Stimulated activated CD8-positive, alpha-beta memory T cell treated with anti-CD3 and anti-CD28 coated beads, Interleukin-4, amount 100 ng/mL, for 48 hours (primary cell): Measurements from ENCODE around the gene ZNF76.
A peak's percentile ranks its signal among the peaks of the same experiment; 100 is the strongest.
"Not testable (repeated sequence)": the region's sequence is repeated elsewhere in the genome, so short reads cannot be mapped to it uniquely, and the experiment has no call there.

Experiments
- DNase-seq: peaks from one replicate; pipeline ENCODE4 v3.0.0-alpha.2; 2020

The ZNF76 gene

DNA sequence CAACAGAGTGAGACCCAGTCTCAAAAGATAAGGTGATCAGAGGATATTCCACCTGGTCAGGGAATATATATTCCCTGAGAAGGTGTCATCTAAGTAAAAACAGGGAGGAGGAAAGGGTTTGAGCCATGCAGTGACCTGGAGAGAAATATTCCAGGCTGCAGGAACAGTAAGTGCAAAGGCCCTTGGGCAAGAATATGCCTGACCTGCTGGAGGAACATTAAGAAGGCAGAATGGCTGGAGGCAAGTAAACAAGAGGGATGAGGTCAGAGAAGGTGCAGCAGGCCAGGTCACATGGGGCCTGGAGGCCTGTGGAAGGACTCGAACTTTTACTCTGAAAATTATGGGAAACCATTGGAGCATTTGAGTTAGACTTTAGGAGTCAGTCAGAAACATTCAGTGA is 44.8 kb downstream of the ZNF76 start:
- no peak for DNase-seq

DNA sequence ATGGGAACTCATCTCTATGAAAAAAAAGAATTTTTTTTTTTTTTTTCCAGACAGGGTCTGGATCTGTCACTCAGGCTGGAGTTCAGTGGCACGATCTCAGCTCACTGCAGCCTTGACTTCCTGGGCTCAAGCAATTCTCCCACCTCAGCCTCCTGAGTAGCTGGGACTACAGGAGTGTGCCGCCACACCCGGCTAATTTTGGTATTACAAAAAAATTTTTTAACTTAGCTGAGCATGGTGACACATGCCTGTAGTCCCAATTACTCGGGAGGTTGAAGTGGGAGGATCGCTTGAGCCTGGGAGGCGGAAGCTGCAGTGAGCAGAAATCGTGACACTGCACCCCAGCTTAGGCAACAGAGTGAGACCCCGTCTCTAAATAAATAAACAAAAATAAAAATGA is 45.6 kb downstream of the ZNF76 start:
- DNase-seq, result peak; percentile 39

DNA sequence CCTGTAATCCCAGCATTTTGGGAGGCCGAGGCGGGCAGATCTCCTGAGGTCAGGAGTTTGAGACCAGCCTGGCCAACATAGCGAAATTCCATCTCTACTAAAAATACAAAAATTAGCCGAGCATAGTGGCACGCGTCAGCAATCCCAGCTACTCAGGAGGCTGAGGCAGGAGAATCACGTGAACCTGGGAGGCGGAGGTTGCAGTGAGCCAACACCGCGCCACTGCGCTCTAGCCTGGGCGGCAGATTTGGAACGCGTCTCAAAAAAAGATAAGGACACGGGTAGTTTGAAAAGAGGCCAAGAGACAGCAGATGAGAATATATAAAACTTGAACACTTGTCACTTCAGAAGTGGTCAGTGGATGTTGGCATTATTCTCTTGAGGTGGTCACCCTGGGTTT is 47.6 kb downstream of the ZNF76 start:
- DNase-seq, result not testable (repeated sequence)

- not testable (repeated sequence) for DNase-seq
Observed at GRCh38 chr6:35308543-35308942, 49.0 kb downstream of the ZNF76 start.

- no peak for DNase-seq
Observed at GRCh38 chr6:35309611-35310264, 50.2 kb downstream of the ZNF76 start.

DNA sequence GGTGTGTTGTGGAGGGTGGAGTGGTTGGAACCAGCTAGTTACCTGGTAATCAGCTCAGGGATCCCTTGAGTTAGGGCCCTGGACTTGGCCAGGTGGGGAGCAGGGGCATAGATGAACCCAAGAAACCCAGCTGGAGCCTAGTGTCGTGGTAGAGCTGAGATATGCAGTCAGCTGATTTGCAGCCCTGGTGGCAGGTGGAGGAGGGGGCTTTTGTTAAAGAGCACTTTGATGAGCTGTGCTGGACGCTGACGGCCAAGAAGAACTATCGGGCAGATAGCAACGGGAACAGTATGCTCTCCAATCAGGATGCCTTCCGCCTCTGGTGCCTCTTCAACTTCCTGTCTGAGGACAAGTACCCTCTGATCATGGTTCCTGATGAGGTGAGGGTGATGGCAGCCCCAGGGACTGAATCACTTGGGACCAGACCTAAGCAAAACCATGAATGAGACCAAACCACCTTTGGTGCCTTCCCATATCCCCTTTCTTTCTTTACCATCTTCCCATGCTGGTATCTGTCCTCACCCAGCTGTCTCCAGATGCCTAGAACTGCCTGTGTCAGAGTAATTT is 50.8 kb downstream of the ZNF76 start:
- peak; percentile 50 for DNase-seq

DNA sequence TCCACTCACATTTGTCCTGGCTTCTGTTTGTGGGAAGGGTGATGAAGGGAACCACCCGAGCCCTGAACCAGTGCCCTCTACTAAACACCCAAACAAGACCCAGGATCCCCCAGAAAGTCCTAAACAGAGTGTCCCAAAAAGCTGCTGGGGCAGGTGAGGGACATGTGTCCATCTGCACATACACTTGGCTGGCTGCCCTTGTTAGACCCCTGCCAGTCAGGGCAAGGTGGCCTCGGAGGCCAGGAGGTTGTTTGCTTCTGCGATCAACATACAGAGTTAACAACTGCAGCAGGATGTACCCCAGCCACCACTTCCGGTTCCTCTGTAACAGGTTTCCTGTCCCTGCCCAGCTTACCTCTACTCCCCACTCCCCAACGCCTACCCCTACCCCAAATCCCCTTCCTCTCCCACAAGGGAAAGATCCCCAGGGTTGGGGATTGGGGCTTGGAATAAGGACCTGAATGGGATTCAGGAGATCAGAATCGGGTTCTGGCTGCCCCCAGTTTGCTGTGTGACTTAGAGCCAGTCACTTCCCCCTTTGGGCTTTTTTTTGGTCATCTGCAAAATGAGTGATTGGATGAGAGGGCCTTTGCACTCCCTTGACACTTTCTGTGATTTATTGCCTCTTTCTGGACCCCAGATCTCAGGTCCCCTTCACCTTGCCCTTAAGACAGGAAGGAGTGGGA is 52.0 kb downstream of the ZNF76 start:
- DNase-seq, result peak; percentile 60

DNA sequence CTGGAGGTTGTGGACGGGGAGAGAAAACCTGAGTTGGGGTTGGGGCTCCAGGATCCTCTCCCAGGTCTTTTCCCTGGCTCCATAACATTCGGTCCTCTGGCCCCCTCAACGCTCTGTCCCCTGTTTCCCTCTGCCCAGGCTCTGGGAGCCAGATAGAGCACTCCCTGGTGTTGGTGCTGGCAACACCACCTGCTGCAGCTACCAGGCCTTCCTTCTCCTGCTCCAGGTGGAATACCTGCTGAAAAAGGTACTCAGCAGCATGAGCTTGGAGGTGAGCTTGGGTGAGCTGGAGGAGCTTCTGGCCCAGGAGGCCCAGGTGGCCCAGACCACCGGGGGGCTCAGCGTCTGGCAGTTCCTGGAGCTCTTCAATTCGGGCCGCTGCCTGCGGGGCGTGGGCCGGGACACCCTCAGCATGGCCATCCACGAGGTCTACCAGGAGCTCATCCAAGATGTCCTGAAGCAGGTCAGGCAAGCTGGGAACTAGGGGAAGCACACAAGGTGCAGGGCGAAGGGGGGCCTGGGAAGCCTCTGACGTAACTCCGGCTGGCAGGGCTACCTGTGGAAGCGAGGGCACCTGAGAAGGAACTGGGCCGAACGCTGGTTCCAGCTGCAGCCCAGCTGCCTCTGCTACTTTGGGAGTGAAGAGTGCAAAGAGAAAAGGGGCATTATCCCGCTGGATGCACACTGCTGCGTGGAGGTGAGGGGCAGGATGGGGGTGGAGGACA is 52.7 kb downstream of the ZNF76 start:
- DNase-seq, result no peak

DNA sequence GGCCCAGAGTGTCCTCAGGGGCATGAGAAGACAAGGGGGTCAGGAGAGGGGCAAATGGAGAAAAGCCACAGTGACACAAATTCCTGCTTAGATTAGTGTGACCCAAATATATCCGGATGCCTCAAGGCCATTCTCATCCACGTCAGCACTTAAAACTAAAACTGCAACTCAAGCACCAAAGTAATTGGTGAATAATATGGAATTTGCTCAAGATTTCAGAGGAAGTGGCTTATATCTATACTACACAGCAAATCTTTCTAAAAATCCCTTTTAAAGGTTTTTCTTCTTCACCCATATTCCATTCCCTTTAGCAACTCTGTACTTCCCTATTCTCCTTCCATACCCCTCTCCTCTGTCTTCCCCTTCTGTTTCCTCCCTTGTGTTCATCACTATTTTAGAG is 53.3 kb downstream of the ZNF76 start:
- DNase-seq, result no peak

DNA sequence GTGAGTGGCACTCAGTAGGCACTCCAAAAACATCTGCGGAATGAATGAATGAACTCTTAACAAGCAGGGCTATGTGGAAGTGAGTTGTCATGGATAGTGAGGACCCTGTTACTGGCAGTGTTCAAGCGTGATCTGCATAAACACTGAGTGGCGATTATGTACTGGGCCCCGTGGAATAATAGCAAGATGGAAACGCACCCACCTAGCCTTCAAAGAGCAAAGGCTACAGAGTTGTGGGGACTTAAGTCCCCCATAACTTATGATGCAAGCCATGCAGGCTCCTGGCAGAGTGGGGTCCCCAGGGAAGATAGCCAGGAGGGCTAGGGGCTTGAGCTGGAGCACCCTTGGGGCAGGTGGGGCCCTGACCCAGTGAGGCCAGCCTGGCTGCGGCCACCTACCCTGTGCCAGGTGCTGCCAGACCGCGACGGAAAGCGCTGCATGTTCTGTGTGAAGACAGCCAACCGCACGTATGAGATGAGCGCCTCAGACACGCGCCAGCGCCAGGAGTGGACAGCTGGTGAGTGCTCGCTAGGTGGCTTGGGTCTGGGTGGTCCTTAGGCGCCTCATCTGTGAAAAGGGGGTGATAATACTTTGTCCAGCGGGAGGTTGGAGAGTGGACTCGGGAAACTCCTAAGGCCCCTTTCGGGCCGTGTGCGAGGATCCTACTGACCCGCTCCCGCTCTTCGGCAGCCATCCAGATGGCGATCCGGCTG is 58.1 kb downstream of the ZNF76 start:
- DNase-seq, result no peak

DNA sequence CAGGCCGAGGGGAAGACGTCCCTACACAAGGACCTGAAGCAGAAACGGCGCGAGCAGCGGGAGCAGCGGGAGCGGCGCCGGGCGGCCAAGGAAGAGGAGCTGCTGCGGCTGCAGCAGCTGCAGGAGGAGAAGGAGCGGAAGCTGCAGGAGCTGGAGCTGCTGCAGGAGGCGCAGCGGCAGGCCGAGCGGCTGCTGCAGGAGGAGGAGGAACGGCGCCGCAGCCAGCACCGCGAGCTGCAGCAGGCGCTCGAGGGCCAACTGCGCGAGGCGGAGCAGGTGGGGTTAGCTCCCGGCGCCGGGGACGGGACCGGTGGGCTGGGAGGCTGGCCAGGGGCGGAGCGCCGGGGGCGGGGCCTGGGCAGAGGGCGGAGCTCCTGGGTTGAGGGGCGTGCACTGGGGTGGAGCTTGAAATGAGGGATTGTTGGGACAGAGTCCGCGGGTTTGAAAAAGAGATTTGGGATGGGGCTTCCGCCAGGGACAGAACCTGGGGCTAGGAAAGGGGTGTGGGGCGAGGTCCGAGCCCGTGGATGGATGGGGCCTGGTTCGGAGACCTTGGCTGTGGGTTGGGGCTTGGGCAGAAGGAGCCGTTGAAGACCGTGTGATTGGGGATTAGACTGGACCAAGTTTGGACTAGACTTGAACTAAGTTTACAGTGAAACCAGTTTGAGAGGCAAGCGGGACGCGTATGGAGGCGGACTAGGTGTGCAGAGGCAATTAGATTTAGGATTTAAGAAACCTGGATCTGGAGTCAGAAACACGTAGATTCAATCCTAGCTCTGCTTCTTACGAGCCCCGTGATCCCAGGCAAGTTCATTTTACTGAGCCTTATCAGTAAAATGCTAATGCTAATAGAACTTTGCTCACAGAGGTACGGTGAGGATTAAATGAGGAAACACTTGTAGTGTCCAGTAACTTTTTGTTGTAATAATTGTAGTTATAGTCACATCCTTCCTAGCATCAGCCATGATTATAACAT is 58.9 kb downstream of the ZNF76 start:
- no peak for DNase-seq

GRCh38 chr6:35319346-35320030 is 60.0 kb downstream of the ZNF76 start:
- DNase-seq, result no peak

GRCh38 chr6:35320031-35320410 is 60.5 kb downstream of the ZNF76 start:
- DNase-seq, result no peak

DNA sequence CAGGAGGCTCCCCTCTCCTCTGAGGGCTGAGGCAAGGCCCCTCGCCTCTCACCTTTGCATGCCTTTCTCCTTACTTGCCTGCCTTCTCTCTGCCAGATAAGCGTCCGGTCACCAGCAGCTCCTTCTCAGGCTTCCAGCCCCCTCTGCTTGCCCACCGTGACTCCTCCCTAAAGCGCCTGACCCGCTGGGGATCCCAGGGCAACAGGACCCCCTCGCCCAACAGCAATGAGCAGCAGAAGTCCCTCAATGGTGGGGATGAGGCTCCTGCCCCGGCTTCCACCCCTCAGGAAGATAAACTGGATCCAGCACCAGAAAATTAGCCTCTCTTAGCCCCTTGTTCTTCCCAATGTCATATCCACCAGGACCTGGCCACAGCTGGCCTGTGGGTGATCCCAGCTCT is 61.6 kb downstream of the ZNF76 start:
- no peak for DNase-seq

GRCh38 chr6:35327349-35328027 is 68.0 kb downstream of the ZNF76 start:
- peak; percentile 80 for DNase-seq

GRCh38 chr6:35328108-35328723 is 68.7 kb downstream of the ZNF76 start:
- DNase-seq, result no peak

DNA sequence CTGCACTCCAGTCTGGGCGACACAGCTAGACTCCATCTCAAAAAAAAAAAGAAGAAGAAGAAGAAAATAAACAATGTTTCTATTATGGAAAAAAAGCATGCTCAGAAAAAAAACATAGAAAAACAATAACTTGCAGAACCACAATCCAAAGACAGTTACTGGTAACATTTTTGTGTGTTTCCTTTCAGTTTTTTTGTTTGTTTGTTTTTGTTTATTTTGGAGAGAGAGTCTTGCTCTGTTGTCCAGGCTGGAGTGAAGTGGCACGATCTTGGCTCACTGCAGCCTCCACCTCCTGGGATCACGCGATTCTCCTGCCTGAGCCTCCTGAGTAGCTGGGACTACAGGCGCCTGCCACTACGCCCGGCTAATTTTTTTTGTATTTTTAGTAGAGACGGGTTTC is 69.4 kb downstream of the ZNF76 start:
- DNase-seq, result not testable (repeated sequence)

DNA sequence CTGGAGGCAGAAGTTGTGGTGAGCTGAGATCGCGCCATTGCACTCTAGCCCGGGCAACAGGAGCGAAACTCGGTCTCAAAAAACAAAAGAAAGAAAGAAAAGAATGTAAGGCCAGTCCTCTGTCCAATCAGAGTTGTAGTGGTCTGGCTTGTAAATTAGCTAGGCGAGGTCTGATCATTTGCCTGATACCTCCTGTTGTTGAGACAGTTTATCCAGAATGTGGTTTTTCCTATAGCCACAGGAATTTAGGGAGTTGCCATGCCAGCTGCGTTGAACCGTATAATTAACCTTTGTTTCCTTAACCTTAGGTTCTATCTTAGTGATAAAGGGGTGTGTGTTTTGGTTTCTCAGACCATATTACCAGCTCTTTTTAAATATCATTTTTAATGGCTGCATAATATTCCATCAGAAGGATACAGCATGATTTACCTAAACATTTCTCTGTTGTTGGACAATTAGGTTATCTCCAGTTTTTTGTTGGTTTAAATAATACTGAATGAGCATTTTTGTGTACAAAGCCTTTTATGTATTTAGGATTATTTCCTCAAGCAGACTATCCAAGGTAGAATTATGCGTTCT is 71.1 kb downstream of the ZNF76 start:
- DNase-seq, result no peak

- peak; percentile 59 for DNase-seq
Observed at GRCh38 chr6:35332074-35332887, 72.7 kb downstream of the ZNF76 start.
